GM12878 (cell line): ENCODE data around the gene ATXN1. TPM values are rescaled to one million over a fixed set of nuclear protein-coding genes. Genes with fewer than 3 reads are reported as not detected.

ENCODE experiments used
- ATAC-seq: fragments of 200-7000 bp; cut with Tn5 transposase; 3 replicates; pipeline ENCODE4 v1.9.1; 2020; ENCODE audit warnings: mild to moderate bottlenecking, moderate library complexity
- BruUV-seq: library from RNA; stranded (reverse); fragments of 400-500 nt; replicated peaks from 2 replicates; lab custom pipeline; 2021; lab: Mats Ljungman, UMichigan
- CTCF ChIA-PET: fragments of 300-600 bp; sonication (Branson Sonifier 250); formaldehyde crosslinking; extraction: SDS; loops from one replicate; lab custom pipeline; 2021; ENCODE audit warnings: inconsistent platforms; lab: Yijun Ruan, JAX
- POLR2A ChIA-PET: fragments of 350-600 bp; formaldehyde crosslinking; extraction: SDS; loops from one replicate; lab custom pipeline; 2021; ENCODE audit warnings: inconsistent platforms; lab: Charles Lee
- RAD21 ChIA-PET: fragments of 300-600 bp; sonication (Branson Sonifier 250); formaldehyde crosslinking; loops from one replicate; lab custom pipeline; 2023; ENCODE audit warnings: antibody characterized with exemption; ENCODE audit not compliant: unreplicated experiment; lab: Charles Lee
- SMC1A ChIA-PET: fragments of 300-600 bp; sonication (Branson Sonifier 250); formaldehyde crosslinking; loops from one replicate; lab custom pipeline; 2023; ENCODE audit not compliant: unreplicated experiment, uncharacterized antibody; lab: Charles Lee
- DNase-seq: peaks from one replicate; pipeline ENCODE4 v3.0.0-alpha.2; 2011; ENCODE audit warnings: low read depth, low spot score
- FAIRE-seq: peaks from 3 replicates; lab custom pipeline; 2011; peaks lifted over from hg19 to GRCh38; lab: Jason Lieb, UNC
- H2AFZ ChIP-seq: 2 replicates; pipeline ENCODE4 v1.6.0; 2011; ENCODE audit warnings: low read depth, low read length, control low read depth; ENCODE audit not compliant: control insufficient read depth
- H3K27ac ChIP-seq: 2 replicates; pipeline ENCODE4 v1.5.1; 2011; ENCODE audit warnings: control low read depth; ENCODE audit not compliant: control insufficient read depth, insufficient read depth
- H3K27me3 ChIP-seq, 2 experiments: replicated peaks in 1 of 2; 2 replicates each; pipeline versions ENCODE4 v1.6.0 to v1.6.1; 2011; ENCODE audit warnings: low read length in 1 of 2; ENCODE audit not compliant: control insufficient read depth in 2 of 2, insufficient read depth in 2 of 2
- H3K36me3 ChIP-seq, 2 experiments: 2 replicates each; pipeline ENCODE4 v1.5.1; 2011; ENCODE audit warnings: low read length in 1 of 2; ENCODE audit not compliant: control insufficient read depth in 2 of 2, insufficient read depth in 2 of 2
- H3K4me1 ChIP-seq: 2 replicates; pipeline ENCODE4 v1.6.1; 2011; ENCODE audit warnings: mild to moderate bottlenecking, low read length, moderate library complexity, mixed read lengths; ENCODE audit not compliant: control insufficient read depth, insufficient read depth
- H3K4me2 ChIP-seq: 2 replicates; pipeline ENCODE4 v1.6.0; 2011; ENCODE audit warnings: control low read depth; ENCODE audit not compliant: control insufficient read depth, insufficient read depth
- H3K4me3 ChIP-seq: fragments of 200-600 bp; sonication (generic); 2 replicates; pipeline ENCODE4 v1.5.1; 2016
- H3K79me2 ChIP-seq: 2 replicates; pipeline ENCODE4 v1.6.0; 2011; ENCODE audit warnings: low read length; ENCODE audit not compliant: control insufficient read depth, insufficient read depth
- H3K9ac ChIP-seq: 2 replicates; pipeline ENCODE4 v1.8.0; 2011; ENCODE audit warnings: low read length, control low read depth, mixed read lengths; ENCODE audit not compliant: control insufficient read depth, insufficient read depth
- H3K9me3 ChIP-seq: replicated peaks from 3 replicates; pipeline ENCODE4 v1.5.1; 2011; ENCODE audit warnings: mild to moderate bottlenecking, low read length; ENCODE audit not compliant: control insufficient read depth, insufficient read depth
- H4K20me1 ChIP-seq: 2 replicates; pipeline ENCODE4 v1.6.0; 2011; ENCODE audit not compliant: control insufficient read depth, insufficient read depth
- ATF2 ChIP-seq: IDR thresholded peaks from 2 replicates; pipeline ENCODE4 v1.6.1; 2012; ENCODE audit warnings: low read length, inconsistent platforms
- BCL3 ChIP-seq: IDR thresholded peaks from 2 replicates; pipeline ENCODE4 v1.6.1; 2011; ENCODE audit warnings: borderline replicate concordance, low read depth, mild to moderate bottlenecking, moderate library complexity, low read length; ENCODE audit not compliant: insufficient read depth, poor library complexity, severe bottlenecking
- CEBPB ChIP-seq, 2 experiments: fragments of 150-350 bp in 1 of 2; IDR thresholded peaks; 2 replicates each; pipeline ENCODE4 v1.6.1; 2012 to 2014; ENCODE audit warnings: low read depth in 2 of 2, low read length in 2 of 2, borderline replicate concordance in 1 of 2, inconsistent platforms in 1 of 2
- FOXM1 ChIP-seq: IDR thresholded peaks from 2 replicates; pipeline ENCODE4 v1.6.1; 2012; ENCODE audit warnings: low read depth, mild to moderate bottlenecking, inconsistent platforms, low read length, moderate library complexity
- POLR2AphosphoS5 ChIP-seq: IDR thresholded peaks from 2 replicates; pipeline ENCODE4 v1.6.1; 2011; ENCODE audit warnings: mild to moderate bottlenecking, low read length, inconsistent platforms
- SKIL ChIP-seq: fragments of 450-650 bp; IDR thresholded peaks from 2 replicates; pipeline ENCODE4 v1.6.1; 2017; ENCODE audit warnings: mild to moderate bottlenecking, low read depth, inconsistent platforms; ENCODE audit not compliant: poor library complexity, severe bottlenecking
- SPI1 ChIP-seq: IDR thresholded peaks from 2 replicates; pipeline ENCODE4 v1.6.1; 2011; ENCODE audit warnings: low read depth, mild to moderate bottlenecking, low read length, moderate library complexity, borderline replicate concordance; ENCODE audit not compliant: insufficient read depth
- STAT1 ChIP-seq: fragments of 450-650 bp; conservative IDR thresholded peaks from 2 replicates; pipeline ENCODE4 v1.6.1; 2014; ENCODE audit warnings: antibody characterized with exemption, mild to moderate bottlenecking
- YBX1 ChIP-seq: fragments of 450-650 bp; IDR thresholded peaks from 2 replicates; pipeline ENCODE4 v1.6.1; 2016; ENCODE audit warnings: antibody characterized with exemption
- ZNF207 ChIP-seq: fragments of 450-650 bp; IDR thresholded peaks from 2 replicates; pipeline ENCODE4 v1.6.1; 2014; ENCODE audit warnings: antibody characterized with exemption, mild to moderate bottlenecking, borderline replicate concordance
- ZNF622 ChIP-seq: fragments of 450-650 bp; IDR thresholded peaks from 2 replicates; pipeline ENCODE4 v1.6.1; 2017; ENCODE audit warnings: mild to moderate bottlenecking, inconsistent platforms
- WGBS: methylation state at CpG from one replicate; pipeline ENCODE4 v1.1.6; 2016; ENCODE audit warnings: low lambda C conversion rate; ENCODE audit not compliant: insufficient replicate concordance, insufficient coverage; ENCODE audit errors: missing lambda C conversion rate; 5-methylcytosine and 5-hydroxymethylcytosine counted together
- in situ Hi-C: fragments of 300-500 bp; cut with MboI; formaldehyde crosslinking; loops from 9 replicates; pipeline ENCODE4 v1.14.3; 2018; ENCODE audit warnings: mixed read lengths
- intact Hi-C: fragments of 100-400 bp; cut with micrococcal nuclease; formaldehyde crosslinking; loops from one replicate; pipeline ENCODE4 v1.14.2; 2022; ENCODE audit not compliant: unreplicated experiment
- polyA plus RNA-seq, 11 experiments: library from polyadenylated mRNA; depleted of rRNA in 4 of 11; unstranded in 6 of 11; stranded (reverse) in 5 of 11; fragments of >200 nt; fragmentation: Nextera tagmentation in 4 of 11; fragmentation: Illumina TruSeq in 1 of 11; extraction: Ambion mirVana in 4 of 11; extraction: Trizol in 1 of 11; gene quantifications; 1 replicate in 1 of 11; 2 replicates in 10 of 11; pipeline versions ENCODE4 v1.2.1 to v1.2.3, GENCODE V29; 2011 to 2016; ENCODE audit warnings: inconsistent platforms in 2 of 11, missing spikeins in 2 of 11, low read depth in 1 of 11
- total RNA-seq, 4 experiments: library from RNA; depleted of rRNA in 3 of 4; stranded (reverse); fragments of >200 nt in 3 of 4; fragmentation: Illumina TruSeq in 1 of 4; extraction: Trizol in 1 of 4; gene quantifications; 2 replicates each; pipeline versions ENCODE4 v1.2.1 to v1.2.3, GENCODE V29; 2013 to 2021

ATXN1 gene
- total and polyA plus RNA-seq, 10 of the 15 experiments (the other 5 are each of a cell fraction or from before 2014, with no cell fraction given) = 12.2 to 51.2 (median 20.5) TPM

GRCh38 chr6:16690608-16691142, 70.6 kb downstream of the ATXN1 start (continued):
- peak; percentile 85 for TF ChIP-seq ATF2
- no peak for TF ChIP-seq ZNF622
- peak; percentile 80; the same call in 1 of the 2 replicates for TF ChIP-seq FOXM1
- peak in 1 of 2 experiments; percentile 47; a peak in 1 of 4 replicates for TF ChIP-seq CEBPB (IDR thresholded peaks at IDR 0.05; ENCODE audit: borderline replicate concordance in 1 of 2, low read depth in 2 of 2, low read length in 2 of 2)

GRCh38 chr6:16689788-16690607, 71.3 kb downstream of the ATXN1 start:
- no peaks in the 10 kb centered on the region; the same call in 1 of the 2 replicates for H3K79me2 ChIP-seq
- ChIA-PET CTCF (interaction anchor here (0.5 to 2.2 kb wide), 14 partner anchors 16 to 385 kb away, joined by 3 to 7 read pairs (median 4); no protein-coding TSS in a partner anchor), SMC1A (interaction anchor here (0.6 to 4.5 kb wide), 26 partner anchors 9 to 269 kb away, joined by 3 to 26 read pairs (median 5); no protein-coding TSS in a partner anchor), RAD21 (interaction anchor here (0.6 to 1.8 kb wide), 13 partner anchors 31 to 269 kb away, joined by 3 to 8 read pairs (median 3); partner anchors contain the start of gene ATXN1), POLR2A (interaction anchor here (0.6 to 2.2 kb wide), 8 partner anchors 9 to 597 kb away, joined by 3 to 10 read pairs (median 4); no protein-coding TSS in a partner anchor)
- DNase-seq (no peak), FAIRE-seq (no peak), ATAC-seq (peak; percentile 11)
- no peaks in the 10 kb centered on the region for H3K27me3 ChIP-seq
- H3K4me1 ChIP-seq = peaks cover 46% of the 10 kb centered on the region
- H3K36me3 ChIP-seq = no peaks in the 10 kb centered on the region
- no peaks in the 10 kb centered on the region for H3K9me3 ChIP-seq
- peak overlapping the region; percentile 13; the same call in 1 of the 2 replicates for H3K27ac ChIP-seq
- H3K4me3 ChIP-seq = no peak overlapping the region
- in situ Hi-C loops = no loop called here
- intact Hi-C loops = loop anchor here (5.0 kb wide), 4 partner anchors 53 to 268 kb away; partner anchors contain the start of gene ATXN1
- BruUV-seq = no TSS peak
- 82% methylated on average over 3 of the region's 3 CpGs for WGBS
- H3K4me2 ChIP-seq = peak overlapping the region; percentile 17
- TF ChIP-seq SKIL = no peak
- TF ChIP-seq SPI1 = peak; percentile 76
- TF ChIP-seq STAT1 = no peak
- no peak for TF ChIP-seq ZNF207
- TF ChIP-seq BCL3 = no peak
- TF ChIP-seq YBX1 = no peak
- no peak for TF ChIP-seq POLR2AphosphoS5
- H4K20me1 ChIP-seq = no peaks in the 10 kb centered on the region
- H2AFZ ChIP-seq = no peak overlapping the region
- no peak overlapping the region for H3K9ac ChIP-seq
